Ishikawa (cell line): Measurements from ENCODE around the gene GAB1.

ENCODE experiments used
- CEBPB ChIP-seq: IDR thresholded peaks from 2 replicates; pipeline ENCODE4 v1.6.1; 2012
- EGR1 ChIP-seq: IDR thresholded peaks from 2 replicates; pipeline ENCODE4 v1.6.1; 2012
- EP300 ChIP-seq: IDR thresholded peaks from 2 replicates; pipeline ENCODE4 v1.6.1; 2012; ENCODE audit warnings: borderline replicate concordance
- RAD21 ChIP-seq: IDR thresholded peaks from 2 replicates; pipeline ENCODE4 v1.6.1; 2012; ENCODE audit warnings: low read depth
- REST ChIP-seq: IDR thresholded peaks from 2 replicates; pipeline ENCODE4 v1.6.1; 2012; ENCODE audit warnings: low read depth, mild to moderate bottlenecking
- TAF1 ChIP-seq: IDR thresholded peaks from 2 replicates; pipeline ENCODE4 v1.6.1; 2012; ENCODE audit warnings: low read depth, mild to moderate bottlenecking
- TCF12 ChIP-seq: IDR thresholded peaks from 2 replicates; pipeline ENCODE4 v1.6.1; 2012; ENCODE audit warnings: low read depth
- TEAD4 ChIP-seq: IDR thresholded peaks from 2 replicates; pipeline ENCODE4 v1.6.1; 2012
- USF1 ChIP-seq: IDR thresholded peaks from 2 replicates; pipeline ENCODE4 v1.6.1; 2012
- YY1 ChIP-seq: IDR thresholded peaks from 2 replicates; pipeline ENCODE4 v1.6.1; 2012; ENCODE audit warnings: low read depth
- TF ChIP-seq, protein P1 (sequence below): IDR thresholded peaks from 2 replicates; pipeline ENCODE4 v1.6.1; 2012

DNA sequence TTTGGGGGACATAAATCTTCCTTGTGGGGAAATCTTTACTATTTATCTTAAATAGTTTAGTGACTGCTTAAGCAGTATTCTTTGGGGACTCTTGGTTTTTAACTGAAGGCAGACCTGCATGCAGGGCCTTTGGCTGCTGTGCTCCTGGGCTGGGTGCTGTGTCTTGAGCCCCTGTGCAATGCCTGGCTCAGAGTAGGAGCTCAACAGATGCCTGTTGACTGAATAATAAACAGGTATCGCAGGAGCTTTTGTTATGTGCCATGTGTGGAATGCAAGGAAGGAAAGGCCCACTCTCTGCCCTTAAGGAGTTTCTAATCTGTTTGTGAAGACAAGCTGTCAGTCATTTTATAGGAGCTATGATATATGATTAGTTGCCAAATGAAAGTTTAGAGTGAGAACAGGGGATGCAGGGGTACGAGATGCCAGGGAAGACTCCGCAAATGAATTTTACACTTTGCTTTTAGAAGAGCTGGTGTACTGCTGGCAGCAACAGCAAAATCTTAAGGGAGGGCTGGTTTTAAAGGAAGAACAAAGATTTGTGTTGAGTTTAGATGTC, 6.7 kb downstream of the GAB1 start:
- TF ChIP-seq, protein P1, sequence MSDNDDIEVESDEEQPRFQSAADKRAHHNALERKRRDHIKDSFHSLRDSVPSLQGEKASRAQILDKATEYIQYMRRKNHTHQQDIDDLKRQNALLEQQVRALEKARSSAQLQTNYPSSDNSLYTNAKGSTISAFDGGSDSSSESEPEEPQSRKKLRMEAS, result no peak
- TF ChIP-seq RAD21 (no peak), REST (no peak), YY1 (no peak), TEAD4 (no peak), EGR1 (no peak), TAF1 (no peak), USF1 (no peak), EP300 (no peak), CEBPB (no peak), TCF12 (no peak)
